GM18873 (cell line): Measurements from ENCODE around the gene PNMT.
A peak's percentile ranks its signal among the peaks of the same experiment; 100 is the strongest.

Source experiments
- ATAC-seq: cut with Tn5 transposase; IDR thresholded peaks from one replicate; pipeline ENCODE4 v1.9.1; 2021; ENCODE audit warnings: mild to moderate bottlenecking, moderate library complexity, moderate number of reproducible peaks; ENCODE audit not compliant: unreplicated experiment, low FRiP score

Gene PNMT, protein sequence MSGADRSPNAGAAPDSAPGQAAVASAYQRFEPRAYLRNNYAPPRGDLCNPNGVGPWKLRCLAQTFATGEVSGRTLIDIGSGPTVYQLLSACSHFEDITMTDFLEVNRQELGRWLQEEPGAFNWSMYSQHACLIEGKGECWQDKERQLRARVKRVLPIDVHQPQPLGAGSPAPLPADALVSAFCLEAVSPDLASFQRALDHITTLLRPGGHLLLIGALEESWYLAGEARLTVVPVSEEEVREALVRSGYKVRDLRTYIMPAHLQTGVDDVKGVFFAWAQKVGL

DNA sequence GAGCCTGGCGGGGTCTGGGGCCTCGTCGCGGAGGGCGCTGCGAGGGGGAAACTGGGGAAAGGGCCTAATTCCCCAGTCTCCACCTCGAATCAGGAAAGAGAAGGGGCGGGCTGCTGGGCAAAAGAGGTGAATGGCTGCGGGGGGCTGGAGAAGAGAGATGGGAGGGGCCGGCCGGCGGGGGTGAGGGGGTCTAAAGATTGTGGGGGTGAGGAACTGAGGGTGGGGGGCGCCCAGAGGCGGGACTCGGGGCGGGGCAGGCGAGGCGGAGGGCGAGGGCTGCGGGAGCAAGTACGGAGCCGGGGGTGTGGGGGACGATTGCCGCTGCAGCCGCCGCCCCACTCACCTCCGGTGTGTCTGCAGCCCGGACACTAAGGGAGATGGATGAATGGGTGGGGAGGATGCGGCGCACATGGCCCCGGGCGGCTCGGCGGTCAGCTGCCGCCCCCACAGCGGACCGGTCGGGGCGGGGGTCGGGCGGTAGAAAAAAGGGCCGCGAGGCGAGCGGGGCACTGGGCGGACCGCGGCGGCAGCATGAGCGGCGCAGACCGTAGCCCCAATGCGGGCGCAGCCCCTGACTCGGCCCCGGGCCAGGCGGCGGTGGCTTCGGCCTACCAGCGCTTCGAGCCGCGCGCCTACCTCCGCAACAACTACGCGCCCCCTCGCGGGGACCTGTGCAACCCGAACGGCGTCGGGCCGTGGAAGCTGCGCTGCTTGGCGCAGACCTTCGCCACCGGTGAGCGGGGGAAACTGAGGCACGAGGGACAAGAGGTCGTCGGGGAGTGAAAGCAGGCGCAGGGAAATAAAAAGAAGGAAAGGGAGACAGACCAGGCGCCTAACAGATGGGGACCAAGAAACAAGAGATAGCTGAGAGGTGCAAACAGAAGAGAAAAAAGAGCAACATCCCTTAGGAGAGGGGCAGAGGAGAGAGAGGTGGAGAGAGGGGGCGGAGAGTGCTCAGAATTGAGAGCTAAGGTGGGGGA lies at the start of gene PNMT:
Gene PNMT, plus strand, starts transcription at position 509 of the 980 bp plus-strand sequence. Its CDS starts 23 bp downstream, at position 532.
- ATAC-seq = no peak

DNA sequence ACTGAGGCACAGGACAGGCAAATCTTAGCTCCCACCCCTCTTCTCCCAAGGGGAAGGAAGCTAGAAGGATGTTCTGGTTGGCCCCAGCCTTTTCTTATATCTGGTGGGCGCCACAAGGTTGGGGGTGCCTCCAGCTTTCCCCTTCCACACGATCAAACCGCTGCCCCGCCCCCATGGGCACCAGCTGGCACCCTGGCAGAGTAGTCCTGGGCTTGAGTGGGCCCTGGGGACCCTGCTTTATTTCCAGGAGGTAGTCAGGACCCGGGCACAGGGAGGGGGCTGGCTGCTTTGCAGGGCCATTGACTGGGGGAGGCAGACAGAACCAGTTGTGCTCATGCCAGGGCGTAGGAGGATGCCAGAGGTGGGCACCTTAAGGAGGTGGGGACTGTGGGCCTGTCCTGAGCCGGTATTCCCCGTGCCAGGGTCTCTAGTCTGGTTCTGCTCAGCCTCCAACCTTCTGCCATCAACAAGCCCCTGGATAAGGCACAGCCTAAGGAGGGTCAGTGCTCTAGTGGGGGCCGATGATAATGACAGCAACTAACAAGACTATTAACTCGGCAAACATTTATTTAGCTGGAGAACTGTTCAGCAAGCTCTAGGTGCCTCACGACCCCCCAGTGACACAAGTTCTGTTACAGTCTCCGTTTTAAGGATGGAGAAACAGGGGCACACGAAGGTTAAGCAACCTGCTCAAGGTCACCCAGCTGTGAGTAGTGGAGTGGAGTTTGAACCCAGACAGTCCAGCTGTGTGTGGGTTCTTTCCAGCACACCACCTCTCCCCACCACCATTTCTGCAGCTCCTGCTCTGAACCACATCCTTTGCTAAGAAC lies 49.1 kb upstream of the PNMT start:
- no peak for ATAC-seq

DNA sequence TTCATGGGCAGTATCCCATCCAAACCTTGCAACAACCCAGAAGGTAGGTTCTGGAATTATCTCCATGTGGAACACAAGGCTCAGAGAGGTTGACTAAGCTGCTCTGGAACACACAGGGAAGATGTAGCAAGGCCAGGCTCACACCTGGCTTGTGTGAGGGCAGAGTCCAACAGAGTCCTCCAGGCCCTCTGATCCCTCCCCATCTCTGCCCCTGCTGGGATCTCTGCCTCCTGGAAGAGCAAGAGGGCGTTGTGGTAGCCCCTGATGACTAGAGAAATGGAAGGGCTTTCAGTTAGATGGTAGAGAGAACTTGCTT lies 48.5 kb upstream of the PNMT start:
- no peak for ATAC-seq

DNA sequence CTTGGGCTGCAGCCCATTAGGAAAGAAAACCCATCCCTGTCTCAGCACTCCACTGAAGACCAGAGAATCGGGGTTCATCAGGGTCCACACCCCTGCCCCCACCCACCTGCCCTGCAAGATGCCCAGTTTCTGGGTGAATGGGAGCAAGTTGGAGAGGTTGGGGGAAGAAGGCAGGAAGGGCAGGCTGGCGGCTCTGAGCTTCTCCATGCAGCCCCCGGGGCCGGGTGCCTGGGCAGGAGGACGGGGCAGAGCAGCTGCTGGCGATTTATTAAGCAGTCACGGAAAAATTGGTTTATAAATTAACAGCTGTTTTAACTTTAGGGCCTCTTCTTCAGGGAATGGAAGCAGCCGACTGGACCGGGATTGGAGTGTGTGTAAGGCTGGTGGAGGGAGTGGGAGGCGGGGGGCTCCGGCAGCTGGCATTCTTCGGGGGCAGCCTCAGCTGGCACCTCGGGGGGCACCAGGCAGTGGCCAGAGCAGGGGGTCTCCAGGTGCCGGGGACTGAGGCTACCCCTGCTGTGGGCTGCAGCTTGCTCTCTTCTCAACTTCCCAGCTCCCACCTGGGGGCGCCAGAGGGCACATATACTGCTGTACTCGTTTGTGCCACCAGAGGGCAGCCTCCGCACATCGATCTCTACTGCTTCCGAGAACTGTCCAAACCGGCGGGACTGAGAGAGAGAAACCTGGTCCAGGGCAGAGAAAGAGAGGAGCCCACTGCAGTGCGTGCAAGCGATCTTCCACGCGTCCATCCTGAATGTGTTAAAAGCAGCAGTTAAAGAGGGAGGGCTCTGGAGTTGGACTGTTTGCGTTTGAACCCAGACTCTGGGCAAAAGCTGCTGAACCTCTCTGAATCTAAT lies 46.5 kb upstream of the PNMT start:
- peak; percentile 45 for ATAC-seq

DNA sequence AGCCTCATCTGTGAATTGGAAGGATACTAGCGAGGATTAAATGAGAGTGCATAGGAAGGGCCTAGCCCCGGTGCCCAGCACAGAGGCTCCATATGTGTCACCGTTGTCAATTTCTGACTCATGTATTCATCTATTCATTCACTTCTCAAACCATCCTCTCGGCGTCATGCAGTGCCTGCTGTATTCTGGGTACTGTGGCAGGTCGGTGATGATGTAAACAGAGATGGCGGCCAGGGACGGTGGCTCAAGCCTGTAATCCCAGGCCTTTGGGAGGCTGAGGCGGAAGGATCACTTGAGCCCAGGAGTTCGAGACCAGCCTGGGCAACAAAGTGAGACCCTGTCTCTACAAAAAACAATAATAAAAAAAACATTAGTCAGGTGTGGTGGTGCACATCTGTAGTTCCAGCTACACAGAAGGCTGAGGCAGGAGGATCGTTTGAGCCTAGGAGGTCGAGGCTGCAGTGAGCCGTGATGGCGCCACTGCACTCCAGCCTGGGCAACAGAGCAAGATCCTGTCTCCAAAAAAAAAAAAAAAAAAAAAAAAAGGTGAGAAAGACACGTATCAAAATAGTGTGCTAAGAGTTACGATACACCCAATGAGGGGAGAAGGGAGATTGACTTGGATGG lies 45.8 kb upstream of the PNMT start:
- ATAC-seq = no peak

DNA sequence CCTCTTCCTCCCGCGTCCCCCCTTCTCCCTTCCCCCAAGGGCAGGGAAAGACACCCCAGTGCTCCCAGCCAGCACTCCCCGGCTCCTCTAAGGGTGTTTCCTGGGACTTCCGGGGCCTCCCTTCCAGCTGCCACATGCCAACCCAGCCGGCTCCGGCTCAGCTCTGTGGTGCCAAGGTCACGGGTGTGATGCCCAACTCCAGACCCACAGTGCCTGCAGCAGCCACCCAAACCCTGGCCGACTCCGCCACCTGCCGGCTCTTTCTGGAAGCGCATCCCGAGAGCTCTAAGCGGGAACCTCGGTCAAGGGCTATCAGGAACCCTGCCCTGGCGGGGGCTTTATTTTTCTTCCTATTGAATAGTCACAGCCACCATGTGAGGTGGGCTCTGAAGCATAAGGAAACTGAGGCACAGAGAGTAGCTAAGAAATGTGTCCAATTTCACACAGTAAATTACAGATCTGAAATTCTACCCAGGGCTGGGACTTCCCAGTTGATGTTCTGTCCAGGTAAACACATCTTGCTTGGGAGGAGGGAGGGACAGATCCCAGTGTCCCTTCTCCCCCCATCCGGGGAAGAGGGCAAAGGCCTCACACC lies 44.8 kb upstream of the PNMT start:
- ATAC-seq = no peak

DNA sequence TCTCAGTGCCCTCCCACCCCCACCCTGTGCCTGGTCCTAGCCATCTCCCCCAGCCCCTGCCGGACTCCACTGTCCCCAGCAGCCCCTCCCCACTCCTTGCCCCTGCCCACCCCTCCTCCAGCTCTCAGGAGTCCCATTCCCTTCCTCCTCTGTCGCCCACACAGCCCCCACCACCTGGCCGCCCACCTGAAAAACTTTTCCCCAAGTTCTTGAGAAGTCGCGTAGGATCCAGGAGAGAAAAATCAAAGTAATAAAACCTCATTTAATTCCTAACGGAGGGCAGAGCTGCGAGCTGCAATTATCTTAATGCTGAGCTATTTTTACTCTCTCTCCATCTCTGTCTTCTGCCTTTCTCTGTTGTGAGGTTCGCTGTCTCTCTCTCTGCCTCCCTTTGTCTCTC lies 43.9 kb upstream of the PNMT start:
- no peak for ATAC-seq

DNA sequence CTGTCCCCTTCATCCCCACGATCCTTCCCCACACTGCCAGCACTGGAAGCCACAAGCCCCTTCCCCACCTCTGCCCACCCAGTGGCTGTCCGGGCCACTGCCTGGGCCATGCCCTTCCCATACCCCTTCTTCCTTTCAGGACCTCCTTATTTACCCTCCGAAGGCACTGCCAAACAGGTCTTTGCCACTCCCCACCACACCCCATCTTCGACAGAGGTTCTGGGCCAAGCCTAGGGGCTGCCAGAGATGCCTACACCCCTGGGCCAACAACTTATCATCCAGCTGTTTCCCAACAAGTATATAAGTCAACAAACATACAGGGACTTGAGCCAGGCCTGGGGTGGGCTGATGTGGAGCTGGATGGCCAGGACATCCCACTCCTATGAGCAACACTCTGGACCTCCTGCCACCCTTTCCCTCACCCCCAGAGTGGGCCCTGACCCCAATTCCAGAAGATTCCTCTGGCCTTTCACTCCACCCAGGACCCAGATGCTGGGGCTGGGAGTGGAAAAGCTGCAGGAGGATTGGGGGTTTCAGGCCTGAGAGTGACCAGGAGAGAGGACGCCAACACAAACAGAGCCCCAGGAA lies 43.0 kb upstream of the PNMT start:
- no peak for ATAC-seq

DNA sequence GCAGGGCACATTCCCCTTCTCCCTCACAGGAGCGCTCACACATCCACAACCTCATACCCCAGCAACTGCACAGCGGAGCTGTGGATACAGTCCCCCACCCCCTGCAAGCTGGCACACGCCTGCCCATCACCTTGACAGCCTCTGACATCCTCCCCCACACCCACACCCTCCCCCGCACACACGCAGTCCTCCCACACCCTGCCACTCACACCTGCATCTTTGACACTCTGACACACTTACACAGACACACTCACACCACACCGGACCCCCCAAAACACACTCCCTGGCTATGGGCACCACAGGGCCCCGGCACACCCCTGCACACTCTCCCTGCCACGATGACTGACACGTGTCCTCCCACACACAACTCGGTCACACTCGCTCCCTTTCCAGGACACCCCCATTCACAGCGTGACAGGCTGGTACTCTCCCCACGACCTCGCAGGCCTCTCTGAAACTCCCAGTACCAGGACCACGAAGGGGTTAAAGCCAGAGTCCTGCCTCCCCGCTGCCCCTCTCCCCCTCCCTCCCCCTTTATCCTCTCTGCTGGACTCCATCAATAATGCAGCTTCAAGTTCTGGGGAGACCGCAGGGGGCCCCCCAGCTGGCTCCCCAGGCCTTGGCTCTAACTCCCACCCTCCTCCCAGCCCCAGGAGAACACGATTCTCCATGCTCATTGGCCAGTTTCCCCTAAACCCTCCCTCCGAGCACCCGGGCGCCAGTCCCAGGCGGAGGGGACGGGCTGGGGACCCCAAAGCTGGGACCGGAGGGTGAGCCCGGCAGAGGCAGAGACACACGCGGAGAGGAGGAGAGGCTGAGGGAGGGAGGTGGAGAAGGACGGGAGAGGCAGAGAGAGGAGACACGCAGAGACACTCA lies 41.8 kb upstream of the PNMT start, which contains the start of gene PPP1R1B:
Gene PPP1R1B, plus strand, starts transcription at position 782 of the 876 bp plus-strand sequence. CDS start 441 bp downstream, outside the sequence.
- ATAC-seq = no peak

DNA sequence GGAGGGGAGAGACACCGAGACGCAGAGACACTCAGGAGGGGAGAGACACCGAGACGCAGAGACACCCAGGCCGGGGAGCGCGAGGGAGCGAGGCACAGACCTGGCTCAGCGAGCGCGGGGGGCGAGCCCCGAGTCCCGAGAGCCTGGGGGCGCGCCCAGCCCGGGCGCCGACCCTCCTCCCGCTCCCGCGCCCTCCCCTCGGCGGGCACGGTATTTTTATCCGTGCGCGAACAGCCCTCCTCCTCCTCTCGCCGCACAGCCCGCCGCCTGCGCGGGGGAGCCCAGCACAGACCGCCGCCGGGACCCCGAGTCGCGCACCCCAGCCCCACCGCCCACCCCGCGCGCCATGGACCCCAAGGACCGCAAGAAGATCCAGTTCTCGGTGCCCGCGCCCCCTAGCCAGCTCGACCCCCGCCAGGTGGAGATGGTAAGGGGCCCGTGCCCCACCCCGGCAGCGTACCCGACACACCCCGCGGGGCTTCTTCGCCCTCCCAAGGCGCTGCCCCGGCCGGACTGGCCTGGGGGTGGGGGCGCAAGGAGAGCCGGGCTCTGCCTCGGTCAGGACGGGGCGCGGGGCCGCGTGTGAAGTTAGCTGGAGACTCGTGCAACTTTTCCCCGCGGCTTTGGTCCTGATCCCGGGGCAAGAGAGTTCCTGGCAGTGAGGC lies 41.1 kb upstream of the PNMT start:
- no peak for ATAC-seq

DNA sequence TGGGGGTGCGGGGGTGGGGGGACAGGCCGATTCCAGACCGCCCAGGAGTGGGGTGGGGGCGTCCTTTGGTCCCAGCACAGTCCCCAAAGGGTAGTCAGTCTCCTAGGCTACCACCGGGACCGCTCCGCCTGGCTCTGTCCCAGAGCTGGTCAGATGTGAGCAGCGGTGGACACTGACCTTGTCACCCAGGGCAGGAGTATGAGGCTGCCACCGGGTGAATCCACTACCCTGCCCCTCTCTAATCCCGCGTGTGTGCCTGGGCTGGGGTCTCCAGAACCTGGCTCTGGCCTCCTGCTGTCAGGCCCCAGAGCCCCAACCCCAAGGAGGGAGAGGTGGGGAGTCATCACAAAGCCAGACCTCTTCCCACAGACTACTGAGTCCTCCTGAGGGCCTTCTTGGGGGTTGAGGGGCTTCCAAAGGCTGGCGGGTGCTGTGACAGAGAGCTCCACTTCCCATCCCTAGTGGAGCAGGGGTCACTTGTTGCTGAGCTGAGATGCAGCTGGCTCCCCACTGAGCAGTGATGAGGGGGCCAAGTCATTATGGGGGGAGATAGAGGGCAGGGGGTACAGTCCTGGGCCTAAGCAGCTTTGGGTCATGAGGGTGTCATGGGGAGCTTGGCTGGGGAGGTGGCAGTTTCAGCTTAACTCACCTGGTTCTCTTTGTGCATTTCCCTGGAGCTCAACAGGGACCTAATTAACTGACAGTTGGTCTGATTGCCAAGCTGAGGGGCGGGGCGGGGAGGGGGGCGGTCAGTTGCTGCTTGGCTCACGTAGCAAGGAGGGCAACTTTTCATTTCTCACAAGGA lies 40.3 kb upstream of the PNMT start:
- ATAC-seq = no peak

DNA sequence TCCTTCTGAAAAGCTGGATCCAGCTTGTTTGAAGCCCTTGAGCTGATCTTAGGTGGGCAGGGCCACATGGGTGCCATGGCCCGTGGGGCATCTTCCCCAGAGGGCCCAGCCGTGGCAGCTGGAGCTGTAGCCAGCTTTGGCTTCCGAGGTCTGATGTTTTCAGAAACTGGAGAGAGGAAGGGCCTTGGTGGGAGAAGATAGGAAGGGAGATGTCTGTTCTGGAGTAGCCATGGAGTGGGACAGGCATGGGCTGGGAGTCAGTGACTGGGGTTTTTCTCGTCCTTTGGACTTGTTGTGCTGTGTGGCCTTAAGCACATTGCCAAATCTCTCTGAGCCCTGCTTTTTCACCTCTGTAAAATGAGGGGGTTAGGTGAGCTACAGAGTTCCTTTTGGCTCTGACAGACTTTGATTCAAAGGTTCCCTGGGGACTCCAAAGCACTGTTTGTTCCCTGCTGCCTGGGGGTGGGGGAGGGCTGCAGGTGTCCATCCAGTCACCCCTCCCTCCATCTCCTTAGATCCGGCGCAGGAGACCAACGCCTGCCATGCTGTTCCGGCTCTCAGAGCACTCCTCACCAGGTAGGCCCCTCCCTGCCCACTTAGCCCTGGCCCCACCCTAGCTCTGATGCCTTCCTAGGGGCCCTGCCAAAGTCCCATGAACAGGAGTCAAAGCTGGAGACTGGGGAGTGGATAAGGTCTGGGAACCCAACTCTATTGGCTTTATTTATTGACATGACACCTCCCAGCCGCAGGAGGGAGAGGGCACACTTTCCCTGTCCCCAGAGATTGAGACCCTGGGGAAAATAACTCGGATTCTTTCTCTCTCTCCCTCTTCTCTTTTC lies 39.4 kb upstream of the PNMT start:
- no peak for ATAC-seq

DNA sequence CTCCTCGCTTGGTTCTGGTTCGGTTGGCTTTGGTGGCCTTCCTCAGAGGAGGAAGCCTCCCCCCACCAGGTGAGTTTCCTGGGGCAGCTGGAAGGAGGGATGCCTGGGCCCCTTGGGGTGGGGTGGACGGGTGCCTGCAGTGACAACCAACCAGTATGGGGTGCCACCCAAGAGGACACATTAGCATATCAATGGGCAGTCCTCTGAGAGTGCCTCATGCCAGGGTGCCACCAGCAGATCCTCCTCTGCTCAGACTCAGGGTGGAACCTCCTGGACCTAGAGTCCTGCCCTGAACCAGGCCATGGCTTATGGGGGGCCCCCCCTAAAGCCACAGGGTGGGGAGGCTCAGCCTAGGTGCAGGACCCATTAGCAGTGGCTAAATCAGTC lies 38.8 kb upstream of the PNMT start:
- ATAC-seq = no peak

DNA sequence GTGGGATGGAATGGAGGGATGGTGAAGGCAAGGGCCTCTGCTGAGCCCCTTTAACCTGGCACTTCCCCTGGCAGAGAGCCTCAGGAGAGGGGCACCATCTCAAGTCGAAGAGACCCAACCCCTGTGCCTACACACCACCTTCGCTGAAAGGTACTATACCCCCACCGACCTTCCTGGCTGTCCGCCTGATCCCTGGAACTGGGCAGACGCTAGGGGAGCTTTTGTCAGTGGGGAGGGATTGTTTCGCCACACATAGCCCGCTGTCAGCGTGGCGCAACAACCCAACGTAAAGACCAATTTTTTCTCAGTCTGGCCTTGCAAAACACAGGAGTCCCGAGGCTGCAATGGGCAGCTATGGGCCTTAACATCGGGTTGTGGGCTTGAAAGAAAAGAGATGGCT lies 38.4 kb upstream of the PNMT start:
- ATAC-seq = no peak

DNA sequence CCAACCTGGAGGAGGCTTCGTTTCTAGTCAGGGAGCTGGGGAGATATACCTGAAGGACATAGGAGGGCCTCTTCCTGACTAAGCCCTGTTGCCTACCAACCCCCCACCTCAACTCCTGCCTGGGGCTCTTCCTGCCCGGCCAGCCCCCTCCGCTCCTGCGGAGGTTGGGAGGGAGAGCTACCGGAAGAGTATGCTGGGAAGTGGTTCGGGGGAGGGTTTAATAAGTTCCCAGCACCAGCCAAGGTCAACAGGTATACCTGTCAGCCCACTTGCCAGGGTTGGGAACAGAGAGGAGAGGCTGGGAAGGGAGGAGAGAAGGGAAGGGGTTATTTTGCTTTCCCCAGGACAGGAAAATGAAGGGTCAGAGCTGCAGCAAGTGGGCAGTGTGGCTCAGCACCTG lies 36.9 kb upstream of the PNMT start:
- ATAC-seq = no peak
